Hair follicular keratinocyte (primary cell): ENCODE results near the gene TMPRSS3. TPM values are rescaled to one million over a fixed set of nuclear protein-coding genes. Genes with fewer than 3 reads are reported as not detected.

Source experiments
- total RNA-seq: library from RNA; depleted of rRNA; stranded (reverse); fragments of >200 nt; gene quantifications from 2 replicates; pipeline ENCODE4 v1.2.3, GENCODE V29; 2015

The TMPRSS3 gene
- total RNA-seq: not detected in 2 replicates

GRCh38 chr21:42395905-42396651 lies at the start of gene TMPRSS3:
TMPRSS3 (minus strand) TSS chr21:42396052; CDS start chr21:42395417, 635 bp downstream.

DNA sequence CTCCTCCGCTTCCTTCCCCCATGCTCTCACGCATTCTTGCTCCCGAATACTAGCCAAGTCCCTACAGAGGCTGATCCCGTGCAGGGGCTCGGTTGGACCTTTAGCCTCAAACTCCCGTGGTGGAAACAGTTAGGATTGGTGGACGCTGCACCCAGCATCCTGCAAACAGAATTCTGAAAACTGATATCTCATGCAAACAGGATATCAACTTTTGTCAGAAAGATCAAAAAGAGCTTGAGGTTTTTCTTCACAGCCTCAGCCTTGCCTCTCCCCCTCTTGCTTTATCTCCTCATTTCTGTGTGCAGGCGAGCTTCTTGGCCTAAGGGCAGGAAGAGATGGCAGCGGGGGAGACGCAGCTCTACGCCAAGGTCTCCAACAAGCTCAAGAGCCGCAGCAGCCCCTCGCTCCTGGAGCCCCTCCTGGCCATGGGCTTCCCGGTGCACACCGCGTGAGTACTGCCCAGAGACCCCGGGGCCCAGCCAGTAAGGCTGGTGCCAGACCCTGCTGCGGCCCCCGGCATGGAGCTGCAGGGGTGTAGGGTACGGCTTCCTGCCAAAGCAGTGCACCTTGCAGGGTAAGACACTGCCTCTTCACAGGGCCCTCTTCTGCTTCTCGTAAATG lies 7.9 kb upstream of the TMPRSS3 start, which contains the start of gene UBASH3A:
Gene UBASH3A (plus strand): TSS at position 292 of the 621 bp plus-strand sequence. CDS start 44 bp downstream, at position 336.

DNA sequence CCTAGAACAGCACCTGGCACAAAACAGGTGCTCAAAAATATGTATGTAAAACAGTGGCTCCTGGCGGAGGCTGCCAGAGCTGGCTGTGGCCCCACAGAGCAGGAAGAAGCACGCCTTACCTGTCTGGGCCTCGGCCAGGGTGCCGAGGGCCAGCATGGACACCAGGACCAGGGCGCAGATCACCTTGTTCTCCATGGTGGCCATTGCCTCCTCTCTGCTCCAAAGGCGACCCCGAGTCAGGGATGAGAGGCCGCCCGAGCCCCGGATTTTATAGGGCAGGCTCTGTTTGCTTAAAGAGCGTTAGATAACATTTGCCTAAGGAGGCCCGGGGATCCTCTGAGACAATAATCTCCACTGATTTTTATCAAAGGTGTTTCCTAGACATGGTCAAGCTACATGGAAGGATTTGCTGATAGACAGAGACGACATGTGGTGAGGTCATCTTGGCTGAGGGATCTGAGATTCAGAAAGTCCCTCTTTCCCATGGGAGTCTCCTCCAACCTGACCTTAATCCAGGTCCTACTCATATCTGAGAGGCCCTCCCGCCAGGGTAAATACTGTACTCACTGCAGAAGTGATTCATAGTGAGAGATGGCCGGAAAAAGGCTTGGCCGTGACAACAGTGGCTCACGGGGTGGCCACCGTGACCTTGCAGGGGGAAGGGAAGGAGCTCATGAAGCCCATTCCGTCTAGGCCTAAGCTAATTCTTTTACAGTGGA lies 29.4 kb downstream of the TMPRSS3 start, which contains the start of gene TFF1:
Gene TFF1 (minus strand): TSS at position 244 of the 719 bp plus-strand sequence. CDS start 40 bp downstream, at position 204.

DNA sequence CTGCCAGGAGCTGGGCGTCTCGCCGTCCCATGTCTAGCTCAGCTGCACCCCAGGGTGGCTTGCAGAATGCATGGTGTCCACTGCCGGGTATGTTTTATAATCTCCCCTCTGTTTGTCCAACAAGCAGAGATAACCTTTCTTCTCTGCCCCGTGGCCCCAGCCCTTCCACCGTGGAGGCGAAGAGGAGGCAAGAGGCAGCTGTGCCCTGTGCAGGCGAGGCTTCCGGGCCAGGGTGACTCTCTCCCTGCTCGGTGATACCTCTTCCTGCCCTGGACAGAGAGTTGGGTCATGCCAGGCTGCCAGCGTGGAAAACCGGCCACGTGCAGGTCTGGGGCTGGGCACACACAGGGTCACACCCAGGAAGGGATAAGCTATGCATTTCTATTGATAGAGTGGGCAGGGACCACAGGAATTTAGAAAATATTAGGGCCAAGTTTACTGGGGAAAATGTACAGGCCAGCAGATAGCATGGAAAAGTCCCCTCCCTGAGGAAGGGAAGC lies 44.9 kb downstream of the TMPRSS3 start, which contains the start of gene TFF2:
Gene TFF2 (minus strand): TSS at position 68 of the 500 bp plus-strand sequence. CDS start 37 bp downstream, at position 31.

Other genes with a start within 250 kb of the TMPRSS3 start
- gene ABCG1, start 176.9 kb downstream of the TMPRSS3 start, total RNA-seq: 2.3 and 7.4 TPM in 2 replicates
- gene TFF3, start 80.6 kb downstream of the TMPRSS3 start, total RNA-seq: not detected in 2 replicates
- not detected in 2 replicates for gene TFF2, start 45.1 kb downstream of the TMPRSS3 start, total RNA-seq
- gene TFF1, start 29.5 kb downstream of the TMPRSS3 start, total RNA-seq: not detected in 2 replicates
- gene UBASH3A, start 7.8 kb upstream of the TMPRSS3 start, total RNA-seq: not detected in 2 replicates
- 1.3 TPM in 1 of 2 replicates, not detected in the other for gene RSPH1, start 100.2 kb upstream of the TMPRSS3 start, total RNA-seq
- 3.9 and 4.9 TPM in 2 replicates for gene SLC37A1, start 117.8 kb upstream of the TMPRSS3 start, total RNA-seq